Osteocyte (in vitro differentiated cells): Measurements from ENCODE around the gene MRPL9. TPM values are rescaled to one million over a fixed set of nuclear protein-coding genes. Genes with fewer than 3 reads are reported as not detected.

Experiments
- DNase-seq: peaks from one replicate; pipeline ENCODE4 v3.0.0; 2021; ENCODE audit warnings: mixed read lengths; ENCODE audit not compliant: unreplicated experiment; ENCODE audit errors: extremely low spot score
- H3K27ac Mint-ChIP-seq: one replicate; pipeline ENCODE4 v1.8.0; 2021; ENCODE audit warnings: mild to moderate bottlenecking, mixed read lengths; ENCODE audit not compliant: unreplicated experiment
- H3K27me3 Mint-ChIP-seq: one replicate; pipeline ENCODE4 v1.8.0; 2021; ENCODE audit warnings: mixed read lengths; ENCODE audit not compliant: unreplicated experiment
- H3K36me3 Mint-ChIP-seq: one replicate; pipeline ENCODE4 v1.8.0; 2021; ENCODE audit warnings: mixed read lengths; ENCODE audit not compliant: unreplicated experiment
- H3K4me1 Mint-ChIP-seq: one replicate; pipeline ENCODE4 v1.8.0; 2021; ENCODE audit warnings: mixed read lengths; ENCODE audit not compliant: unreplicated experiment
- H3K4me3 Mint-ChIP-seq: one replicate; pipeline ENCODE4 v1.8.0; 2021; ENCODE audit warnings: mild to moderate bottlenecking, moderate library complexity, mixed read lengths; ENCODE audit not compliant: unreplicated experiment
- H3K9me3 Mint-ChIP-seq: one replicate; pipeline ENCODE4 v1.8.0; 2021; ENCODE audit warnings: mixed read lengths; ENCODE audit not compliant: unreplicated experiment
- total RNA-seq: library from RNA; stranded (reverse); gene quantifications from 2 replicates; pipeline ENCODE4 v1.2.1, GENCODE V29; 2021
- TF ChIP-seq, protein P1 (sequence below): fragments of 200-600 bp; sonication (generic); IDR thresholded peaks from 2 replicates; pipeline ENCODE4 v1.5.0; 2021; ENCODE audit warnings: antibody characterized with exemption, mild to moderate bottlenecking, moderate library complexity

The MRPL9 gene
- total RNA-seq, 1 donor from 2014 or later, result 67.4 TPM

DNA sequence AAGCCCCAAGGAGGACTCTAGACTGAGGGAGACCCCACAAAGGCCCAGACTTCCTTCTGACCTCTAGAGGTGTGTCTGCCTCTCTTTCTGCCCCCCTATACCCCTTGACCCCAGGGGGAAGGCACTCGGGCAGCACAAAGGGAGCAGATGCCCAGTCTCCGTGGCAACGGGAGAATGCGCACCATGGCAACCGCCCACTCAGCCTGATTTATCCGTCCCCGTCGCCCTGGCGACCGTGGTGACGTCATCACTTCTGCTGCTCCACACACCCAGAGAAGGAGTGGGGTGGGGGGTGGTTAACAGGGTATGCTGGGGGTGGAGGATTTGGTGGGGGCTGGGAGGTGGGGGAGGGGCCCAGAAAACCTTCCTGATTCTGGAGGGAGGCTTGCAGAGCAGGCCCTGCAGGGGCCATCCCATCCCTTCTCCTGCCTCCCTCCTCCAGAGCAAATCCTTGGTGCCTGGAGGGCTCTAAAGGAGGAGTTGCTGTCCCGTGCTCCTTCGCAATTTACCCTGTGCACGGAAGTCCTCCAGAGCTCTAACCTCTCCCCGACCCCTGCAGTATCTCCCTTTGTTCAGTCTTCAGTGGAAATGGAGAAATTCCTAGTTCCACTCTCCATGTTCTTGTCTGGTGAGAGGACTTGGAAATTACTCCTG, 53.0 kb downstream of the MRPL9 start:
- TF ChIP-seq, protein P1, sequence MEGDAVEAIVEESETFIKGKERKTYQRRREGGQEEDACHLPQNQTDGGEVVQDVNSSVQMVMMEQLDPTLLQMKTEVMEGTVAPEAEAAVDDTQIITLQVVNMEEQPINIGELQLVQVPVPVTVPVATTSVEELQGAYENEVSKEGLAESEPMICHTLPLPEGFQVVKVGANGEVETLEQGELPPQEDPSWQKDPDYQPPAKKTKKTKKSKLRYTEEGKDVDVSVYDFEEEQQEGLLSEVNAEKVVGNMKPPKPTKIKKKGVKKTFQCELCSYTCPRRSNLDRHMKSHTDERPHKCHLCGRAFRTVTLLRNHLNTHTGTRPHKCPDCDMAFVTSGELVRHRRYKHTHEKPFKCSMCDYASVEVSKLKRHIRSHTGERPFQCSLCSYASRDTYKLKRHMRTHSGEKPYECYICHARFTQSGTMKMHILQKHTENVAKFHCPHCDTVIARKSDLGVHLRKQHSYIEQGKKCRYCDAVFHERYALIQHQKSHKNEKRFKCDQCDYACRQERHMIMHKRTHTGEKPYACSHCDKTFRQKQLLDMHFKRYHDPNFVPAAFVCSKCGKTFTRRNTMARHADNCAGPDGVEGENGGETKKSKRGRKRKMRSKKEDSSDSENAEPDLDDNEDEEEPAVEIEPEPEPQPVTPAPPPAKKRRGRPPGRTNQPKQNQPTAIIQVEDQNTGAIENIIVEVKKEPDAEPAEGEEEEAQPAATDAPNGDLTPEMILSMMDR, result no peak
- Mint-ChIP-seq H3K27ac (no peak overlapping the region), H3K27me3 (peaks cover 15% of the 10 kb centered on the region), H3K4me3 (no peak overlapping the region), H3K36me3 (no peaks in the 10 kb centered on the region), H3K9me3 (no peaks in the 10 kb centered on the region), H3K4me1 (no peaks in the 10 kb centered on the region)
- no peak for DNase-seq

Other genes starting within 250 kb of the MRPL9 start
- gene TUFT1, start 223.2 kb downstream of the MRPL9 start, total RNA-seq, result 7.1 and 9.0 TPM in 2 replicates
- 33.9 and 35.5 TPM in 2 replicates for gene SNX27, start 151.4 kb downstream of the MRPL9 start, total RNA-seq
- not detected in 2 replicates for gene CELF3, start 46.7 kb downstream of the MRPL9 start, total RNA-seq
- gene RIIAD1, start 42.0 kb downstream of the MRPL9 start, total RNA-seq, result not detected in 2 replicates
- gene TDRKH, start 27.0 kb upstream of the MRPL9 start, total RNA-seq, result 3.0 and 3.6 TPM in 2 replicates
- not detected in 2 replicates for gene LINGO4, start 41.9 kb upstream of the MRPL9 start, total RNA-seq
- gene RORC, start 68.3 kb upstream of the MRPL9 start, total RNA-seq, result not detected in 2 replicates
- not detected in 2 replicates for gene C2CD4D, start 76.3 kb upstream of the MRPL9 start, total RNA-seq
- gene THEM5, start 90.2 kb upstream of the MRPL9 start, total RNA-seq, result not detected in 2 replicates
- gene THEM4, start 146.0 kb upstream of the MRPL9 start, total RNA-seq, result 11.8 and 12.3 TPM in 2 replicates
- 227 and 234 TPM in 2 replicates for gene S100A10, start 230.4 kb upstream of the MRPL9 start, total RNA-seq